Ishikawa (cell line): ENCODE data around the gene PLXNB1.

Experiments used
- CEBPB ChIP-seq: IDR thresholded peaks from 2 replicates; pipeline ENCODE4 v1.6.1; 2012
- CREB1 ChIP-seq: IDR thresholded peaks from 2 replicates; pipeline ENCODE4 v1.6.1; 2012; ENCODE audit warnings: low read depth
- EGR1 ChIP-seq: IDR thresholded peaks from 2 replicates; pipeline ENCODE4 v1.6.1; 2012
- EP300 ChIP-seq: IDR thresholded peaks from 2 replicates; pipeline ENCODE4 v1.6.1; 2012; ENCODE audit warnings: borderline replicate concordance
- FOXM1 ChIP-seq: IDR thresholded peaks from 2 replicates; pipeline ENCODE4 v1.6.1; 2012; ENCODE audit warnings: low read depth, borderline replicate concordance
- MAX ChIP-seq: IDR thresholded peaks from 2 replicates; pipeline ENCODE4 v1.6.1; 2012
- NFIC ChIP-seq: IDR thresholded peaks from 2 replicates; pipeline ENCODE4 v1.6.1; 2012
- RAD21 ChIP-seq: IDR thresholded peaks from 2 replicates; pipeline ENCODE4 v1.6.1; 2012; ENCODE audit warnings: low read depth
- REST ChIP-seq: IDR thresholded peaks from 2 replicates; pipeline ENCODE4 v1.6.1; 2012; ENCODE audit warnings: low read depth, mild to moderate bottlenecking
- TAF1 ChIP-seq: IDR thresholded peaks from 2 replicates; pipeline ENCODE4 v1.6.1; 2012; ENCODE audit warnings: low read depth, mild to moderate bottlenecking
- TCF12 ChIP-seq: IDR thresholded peaks from 2 replicates; pipeline ENCODE4 v1.6.1; 2012; ENCODE audit warnings: low read depth
- TEAD4 ChIP-seq: IDR thresholded peaks from 2 replicates; pipeline ENCODE4 v1.6.1; 2012
- USF1 ChIP-seq: IDR thresholded peaks from 2 replicates; pipeline ENCODE4 v1.6.1; 2012
- YY1 ChIP-seq: IDR thresholded peaks from 2 replicates; pipeline ENCODE4 v1.6.1; 2012; ENCODE audit warnings: low read depth
- ZBTB7A ChIP-seq: IDR thresholded peaks from 2 replicates; pipeline ENCODE4 v1.6.1; 2012; ENCODE audit warnings: low read depth

PLXNB1 gene

GRCh38 chr3:48406443-48407431 lies 23.1 kb downstream of the PLXNB1 start:
- no peak for TF ChIP-seq MAX
- no peak for TF ChIP-seq RAD21
- no peak for TF ChIP-seq REST
- TF ChIP-seq ZBTB7A, result no peak
- no peak for TF ChIP-seq FOXM1

- no peak for TF ChIP-seq FOXM1
- no peak for TF ChIP-seq EGR1
- no peak for TF ChIP-seq CREB1
Observed at GRCh38 chr3:48405971-48406370, 23.9 kb downstream of the PLXNB1 start.

GRCh38 chr3:48405343-48405881 lies 24.5 kb downstream of the PLXNB1 start:
- TF ChIP-seq USF1 (no peak), RAD21 (no peak), REST (no peak), EGR1 (no peak), FOXM1 (no peak), TCF12 (no peak), CEBPB (no peak), TAF1 (no peak), YY1 (no peak), MAX (no peak), TEAD4 (no peak), ZBTB7A (no peak), CREB1 (no peak), NFIC (no peak), EP300 (no peak)

- TF ChIP-seq EP300, result no peak
- TF ChIP-seq TCF12, result no peak
- TF ChIP-seq TEAD4, result no peak
- TF ChIP-seq TAF1, result no peak
- no peak for TF ChIP-seq NFIC
- no peak for TF ChIP-seq RAD21
- no peak for TF ChIP-seq MAX
- no peak for TF ChIP-seq CREB1
- TF ChIP-seq REST, result no peak
- TF ChIP-seq EGR1, result no peak
- no peak for TF ChIP-seq FOXM1
- no peak for TF ChIP-seq ZBTB7A
- TF ChIP-seq YY1, result no peak
- no peak for TF ChIP-seq CEBPB
- TF ChIP-seq USF1, result no peak
Observed at GRCh38 chr3:48404440-48405342, 25.2 kb downstream of the PLXNB1 start.
